GM18868 (cell line): ENCODE measurements around the gene SLC25A40.
"Not testable (repeated sequence)": the region's sequence is repeated elsewhere in the genome, so short reads cannot be mapped to it uniquely, and the experiment has no call there.

Source experiments
- ATAC-seq: cut with Tn5 transposase; IDR thresholded peaks from one replicate; pipeline ENCODE4 v1.9.1; 2021; ENCODE audit warnings: mild to moderate bottlenecking, moderate library complexity; ENCODE audit not compliant: unreplicated experiment

The SLC25A40 gene

GRCh38 chr7:87873328-87873727 lies 2.8 kb downstream of the SLC25A40 start:
- ATAC-seq = not testable (repeated sequence)

- no peak for ATAC-seq
These were observed 3.8 kb downstream of the SLC25A40 start for GRCh38 chr7:87872346-87872745.

GRCh38 chr7:87870471-87870870 lies 5.7 kb downstream of the SLC25A40 start:
- no peak for ATAC-seq

- ATAC-seq = not testable (repeated sequence)
These were observed 9.6 kb downstream of the SLC25A40 start for GRCh38 chr7:87866533-87866932.

- no peak for ATAC-seq
These were observed 10.1 kb downstream of the SLC25A40 start for GRCh38 chr7:87866089-87866488.

GRCh38 chr7:87858417-87859100 lies 17.6 kb downstream of the SLC25A40 start:
- no peak for ATAC-seq

GRCh38 chr7:87853237-87853864 lies 22.8 kb downstream of the SLC25A40 start:
- ATAC-seq = no peak

- ATAC-seq = no peak
These were observed 23.9 kb downstream of the SLC25A40 start for GRCh38 chr7:87852306-87852705.

GRCh38 chr7:87850836-87851593 lies 25.1 kb downstream of the SLC25A40 start:
- ATAC-seq = peak; percentile 62

- ATAC-seq = no peak
These were observed 38.6 kb downstream of the SLC25A40 start for GRCh38 chr7:87837597-87837996.

GRCh38 chr7:87833130-87833529 lies 43.0 kb downstream of the SLC25A40 start:
- no peak for ATAC-seq

- no peak for ATAC-seq
These were observed 45.1 kb downstream of the SLC25A40 start for GRCh38 chr7:87831097-87831496.

- ATAC-seq = not testable (repeated sequence)
These were observed 47.8 kb downstream of the SLC25A40 start for GRCh38 chr7:87828383-87828782.

GRCh38 chr7:87825369-87825768 lies 50.8 kb downstream of the SLC25A40 start:
- ATAC-seq = not testable (repeated sequence)

GRCh38 chr7:87822056-87822455 lies 54.1 kb downstream of the SLC25A40 start:
- ATAC-seq = not testable (repeated sequence)

GRCh38 chr7:87818336-87818735 lies 57.8 kb downstream of the SLC25A40 start:
- ATAC-seq = no peak

- peak; percentile 69 for ATAC-seq
These were observed 59.8 kb downstream of the SLC25A40 start for GRCh38 chr7:87816389-87816788.

- ATAC-seq = no peak
These were observed 65.4 kb downstream of the SLC25A40 start for GRCh38 chr7:87810726-87811125.

- ATAC-seq = no peak
These were observed 66.0 kb downstream of the SLC25A40 start for GRCh38 chr7:87810130-87810529.

- no peak for ATAC-seq
These were observed 70.0 kb downstream of the SLC25A40 start for GRCh38 chr7:87806150-87806549.

- ATAC-seq = peak; percentile 97
These were observed 78.3 kb downstream of the SLC25A40 start for GRCh38 chr7:87797798-87798403.
